RWPE2 (cell line): ENCODE measurements around the gene CAPNS2.

Experiments used
- ATAC-seq: fragments of 200-7000 bp; cut with Tn5 transposase; 3 replicates; pipeline ENCODE4 v1.9.1; 2021; ENCODE audit warnings: low read depth
- DNase-seq: peaks from one replicate; pipeline ENCODE4 v3.0.0-alpha.2; 2020; ENCODE audit warnings: low spot score
- H3K27ac ChIP-seq: fragments of 450-650 bp; 2 replicates; pipeline ENCODE4 v1.5.1; 2017; ENCODE audit warnings: mild to moderate bottlenecking; ENCODE audit not compliant: poor library complexity, severe bottlenecking
- H3K27me3 ChIP-seq: fragments of 250-450 bp; sonication (Bioruptor Pico); 2 replicates; pipeline ENCODE4 v1.5.1; 2021; ENCODE audit warnings: mild to moderate bottlenecking, moderate library complexity; ENCODE audit not compliant: insufficient read depth, poor library complexity, severe bottlenecking
- H3K36me3 ChIP-seq: fragments of 250-450 bp; sonication (Bioruptor Pico); 2 replicates; pipeline ENCODE4 v1.5.1; 2020; ENCODE audit warnings: low read depth, mild to moderate bottlenecking, moderate library complexity
- H3K4me1 ChIP-seq: fragments of 250-450 bp; sonication (Bioruptor Pico); 2 replicates; pipeline ENCODE4 v1.5.1; 2021; ENCODE audit warnings: mild to moderate bottlenecking, moderate library complexity; ENCODE audit not compliant: insufficient read depth, poor library complexity, severe bottlenecking
- H3K4me3 ChIP-seq: fragments of 250-450 bp; sonication (Bioruptor Pico); 2 replicates; pipeline ENCODE4 v1.5.1; 2021; ENCODE audit warnings: mild to moderate bottlenecking, moderate library complexity; ENCODE audit not compliant: severe bottlenecking
- H3K9me3 ChIP-seq: fragments of 250-450 bp; sonication (Bioruptor Pico); 2 replicates; pipeline ENCODE4 v1.5.1; 2021; ENCODE audit warnings: mild to moderate bottlenecking, moderate library complexity; ENCODE audit not compliant: severe bottlenecking
- TF ChIP-seq, protein P1 (sequence below): fragments of 450-650 bp; IDR thresholded peaks from one replicate; pipeline ENCODE4 v1.5.1; 2017; ENCODE audit warnings: mild to moderate bottlenecking, moderate library complexity; ENCODE audit not compliant: poor library complexity, severe bottlenecking

The CAPNS2 gene

DNA sequence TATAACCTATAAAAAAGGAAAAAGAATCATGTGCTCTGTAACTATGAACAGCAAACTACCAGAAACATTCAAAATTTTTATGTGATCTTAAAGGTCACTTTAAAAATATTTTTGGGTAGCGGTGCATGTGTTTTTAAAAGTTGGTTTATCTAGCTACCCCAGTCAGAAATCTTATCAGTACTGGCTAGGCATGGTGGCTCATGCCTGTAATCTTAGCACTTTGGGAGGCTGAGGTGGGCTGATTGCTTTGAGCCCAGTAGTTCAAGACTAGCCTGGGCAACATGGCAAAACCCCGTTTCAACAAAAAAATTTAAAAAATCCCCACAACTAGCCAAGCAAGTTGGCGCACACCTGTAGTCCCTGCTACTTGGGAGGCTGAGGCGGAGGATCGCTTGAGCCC is 3.7 kb downstream of the CAPNS2 start:
- Histone ChIP-seq H3K27ac (peak overlapping the region; percentile 97), H3K27me3 (no peaks in the 10 kb centered on the region), H3K4me1 (peaks cover 50% of the 10 kb centered on the region), H3K4me3 (no peak overlapping the region), H3K9me3 (no peaks in the 10 kb centered on the region), H3K36me3 (no peaks in the 10 kb centered on the region; the same call in 1 of the 2 replicates)
- ATAC-seq (no peak), DNase-seq (no peak)
- TF ChIP-seq, protein P1, sequence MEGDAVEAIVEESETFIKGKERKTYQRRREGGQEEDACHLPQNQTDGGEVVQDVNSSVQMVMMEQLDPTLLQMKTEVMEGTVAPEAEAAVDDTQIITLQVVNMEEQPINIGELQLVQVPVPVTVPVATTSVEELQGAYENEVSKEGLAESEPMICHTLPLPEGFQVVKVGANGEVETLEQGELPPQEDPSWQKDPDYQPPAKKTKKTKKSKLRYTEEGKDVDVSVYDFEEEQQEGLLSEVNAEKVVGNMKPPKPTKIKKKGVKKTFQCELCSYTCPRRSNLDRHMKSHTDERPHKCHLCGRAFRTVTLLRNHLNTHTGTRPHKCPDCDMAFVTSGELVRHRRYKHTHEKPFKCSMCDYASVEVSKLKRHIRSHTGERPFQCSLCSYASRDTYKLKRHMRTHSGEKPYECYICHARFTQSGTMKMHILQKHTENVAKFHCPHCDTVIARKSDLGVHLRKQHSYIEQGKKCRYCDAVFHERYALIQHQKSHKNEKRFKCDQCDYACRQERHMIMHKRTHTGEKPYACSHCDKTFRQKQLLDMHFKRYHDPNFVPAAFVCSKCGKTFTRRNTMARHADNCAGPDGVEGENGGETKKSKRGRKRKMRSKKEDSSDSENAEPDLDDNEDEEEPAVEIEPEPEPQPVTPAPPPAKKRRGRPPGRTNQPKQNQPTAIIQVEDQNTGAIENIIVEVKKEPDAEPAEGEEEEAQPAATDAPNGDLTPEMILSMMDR = no peak

DNA sequence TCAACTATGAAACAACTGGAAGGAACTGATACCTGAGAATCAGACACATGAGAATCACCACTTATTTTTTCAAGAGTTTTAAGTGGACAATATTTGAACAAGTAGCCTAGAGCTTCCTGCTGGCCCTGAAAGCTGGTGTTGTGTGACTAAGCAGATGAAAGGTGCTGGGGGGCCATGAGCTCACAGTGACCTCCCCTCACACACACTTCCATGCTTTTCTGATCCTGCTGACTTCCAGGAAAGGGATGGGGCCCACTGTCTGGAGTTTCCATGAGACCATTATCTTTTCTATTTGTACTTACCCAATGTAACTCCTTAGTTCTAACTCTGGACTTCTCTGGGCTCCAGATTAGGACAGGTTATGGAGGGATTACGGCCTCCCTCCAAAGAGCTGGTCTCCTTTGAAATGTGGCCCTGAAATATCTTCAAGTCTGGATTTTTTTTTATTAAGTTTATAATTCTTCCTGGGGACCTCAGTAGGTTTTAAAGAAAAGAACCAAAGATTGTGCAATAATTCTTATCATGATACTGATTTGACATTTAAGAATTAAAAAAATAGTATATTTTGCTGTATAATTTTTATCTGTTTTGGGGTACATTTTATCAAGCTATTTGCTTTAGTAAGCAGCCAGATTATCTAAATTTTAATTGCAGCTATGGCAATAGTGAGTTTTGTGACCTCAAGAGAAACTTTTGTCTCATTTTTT is 4.9 kb downstream of the CAPNS2 start:
- no peaks in the 10 kb centered on the region; the same call in 1 of the 2 replicates for H3K36me3 ChIP-seq
- TF ChIP-seq, protein P1 = no peak
- H3K4me1 ChIP-seq = peaks cover 45% of the 10 kb centered on the region
- no peak overlapping the region for H3K4me3 ChIP-seq
- no peaks in the 10 kb centered on the region for H3K9me3 ChIP-seq
- no peak overlapping the region for H3K27ac ChIP-seq
- ATAC-seq = no peak
- DNase-seq = no peak
- H3K27me3 ChIP-seq = no peaks in the 10 kb centered on the region

DNA sequence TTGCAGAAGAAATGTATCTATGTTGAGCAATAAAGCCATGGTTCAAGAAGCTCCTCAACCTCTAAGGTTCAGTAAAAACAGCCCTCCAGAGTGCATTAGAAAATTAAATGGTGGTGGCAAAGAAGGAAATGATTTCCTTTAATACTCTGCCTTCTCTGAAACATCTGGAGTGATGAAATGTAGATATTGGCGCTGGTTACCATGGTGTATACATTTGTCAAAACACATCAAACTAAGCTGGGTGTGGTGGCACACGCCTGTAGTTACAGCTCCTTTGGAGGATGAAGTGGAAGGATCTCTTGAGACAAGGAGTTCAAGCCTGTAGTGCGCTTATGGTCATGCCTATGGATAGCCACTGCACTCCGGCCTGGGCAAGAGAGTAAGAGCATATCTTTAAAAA is 6.0 kb downstream of the CAPNS2 start:
- H3K4me1 ChIP-seq = peaks cover 34% of the 10 kb centered on the region
- no peaks in the 10 kb centered on the region for H3K27me3 ChIP-seq
- no peaks in the 10 kb centered on the region for H3K9me3 ChIP-seq
- TF ChIP-seq, protein P1 = no peak
- H3K4me3 ChIP-seq = no peak overlapping the region
- H3K36me3 ChIP-seq = peaks cover 3% of the 10 kb centered on the region; the same call in 1 of the 2 replicates
- ATAC-seq = peak; percentile 32; the same call in 1 of the 3 replicates
- DNase-seq = no peak
- no peak overlapping the region for H3K27ac ChIP-seq

DNA sequence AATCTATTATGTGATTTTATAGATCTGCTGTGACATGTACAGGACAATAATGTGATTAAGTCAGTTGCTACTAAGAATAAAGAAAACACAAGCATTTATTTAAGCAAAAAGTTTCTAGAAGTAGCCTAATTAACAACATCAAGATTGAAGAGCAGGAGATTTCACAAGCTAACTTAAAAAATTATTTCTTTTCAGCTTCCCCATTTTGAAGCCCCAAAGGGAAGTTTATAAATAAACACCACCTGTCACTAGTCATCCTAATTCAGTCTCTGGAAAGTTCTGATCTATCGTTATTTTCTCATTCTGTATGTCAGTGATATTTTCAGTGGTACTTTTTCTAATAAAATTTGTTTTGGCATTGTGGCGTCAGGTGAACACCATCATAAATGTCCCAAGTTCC is 8.3 kb downstream of the CAPNS2 start:
- no peaks in the 10 kb centered on the region for H3K9me3 ChIP-seq
- TF ChIP-seq, protein P1 = no peak
- H3K4me1 ChIP-seq = peaks cover 12% of the 10 kb centered on the region
- H3K27me3 ChIP-seq = no peaks in the 10 kb centered on the region
- H3K27ac ChIP-seq = no peak overlapping the region
- no peak overlapping the region for H3K4me3 ChIP-seq
- no peak for DNase-seq
- peaks cover 14% of the 10 kb centered on the region for H3K36me3 ChIP-seq
- ATAC-seq = no peak

DNA sequence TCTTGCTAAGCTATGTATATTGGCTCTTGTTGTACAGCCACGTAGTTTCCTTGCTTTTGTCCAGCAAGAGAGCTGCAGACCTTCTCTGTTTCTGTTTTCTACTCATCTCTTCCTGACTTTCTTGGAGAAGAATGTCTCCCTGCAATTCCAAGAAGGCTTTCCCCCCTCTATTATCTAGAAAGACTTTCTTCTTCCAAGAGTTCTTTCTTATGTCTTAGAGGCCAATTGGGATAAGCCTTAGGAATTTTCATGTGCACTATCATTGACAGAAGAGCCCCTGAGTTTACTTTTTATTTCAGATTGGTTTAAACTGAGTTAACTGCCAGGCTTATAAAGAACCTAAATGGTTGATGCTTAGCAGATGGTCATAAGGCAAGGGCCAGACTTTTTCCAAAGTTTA is 9.0 kb downstream of the CAPNS2 start:
- H3K36me3 ChIP-seq = peaks cover 18% of the 10 kb centered on the region
- no peak overlapping the region for H3K4me3 ChIP-seq
- DNase-seq (no peak), ATAC-seq (no peak)
- no peaks in the 10 kb centered on the region for H3K9me3 ChIP-seq
- H3K4me1 ChIP-seq = peaks cover 11% of the 10 kb centered on the region
- H3K27ac ChIP-seq = no peak overlapping the region
- TF ChIP-seq, protein P1 = no peak
- H3K27me3 ChIP-seq = no peaks in the 10 kb centered on the region
